Ectodermal cell (in vitro differentiated cells): ENCODE measurements around the gene NMNAT2.

Source experiments
- H3K27ac ChIP-seq: 2 replicates; pipeline ENCODE4 v1.7.0; 2013; ENCODE audit warnings: mild to moderate bottlenecking, low read depth, low read length; ENCODE audit not compliant: insufficient read depth, poor library complexity, severe bottlenecking
- H3K27me3 ChIP-seq: 2 replicates; pipeline ENCODE4 v1.7.0; 2013; ENCODE audit warnings: mild to moderate bottlenecking, low read length; ENCODE audit not compliant: insufficient read depth, control insufficient read depth, poor library complexity, severe bottlenecking
- H3K36me3 ChIP-seq: one replicate; pipeline ENCODE4 v1.7.0; 2013; ENCODE audit warnings: low read length; ENCODE audit not compliant: control insufficient read depth, insufficient read depth
- H3K4me1 ChIP-seq: one replicate; pipeline ENCODE4 v1.7.0; 2013; ENCODE audit warnings: low read length; ENCODE audit not compliant: control insufficient read depth, insufficient read depth
- H3K4me3 ChIP-seq: 2 replicates; pipeline ENCODE4 v1.7.0; 2013; ENCODE audit warnings: low read depth, low read length, control low read depth; ENCODE audit not compliant: insufficient read depth
- H3K9me3 ChIP-seq: 2 replicates; pipeline ENCODE4 v1.7.0; 2013; ENCODE audit warnings: mild to moderate bottlenecking, low read length, moderate library complexity; ENCODE audit not compliant: control insufficient read depth
- WGBS, 2 experiments: methylation state at CpG; one replicate each; pipeline ENCODE4 v1.1.7; 2013; ENCODE audit warnings: missing lambda C conversion rate in 2 of 2; 5-methylcytosine and 5-hydroxymethylcytosine counted together

The NMNAT2 gene

GRCh38 chr1:183251959-183252450 is 166.2 kb downstream of the NMNAT2 start:
- 91% methylated on average over 7 to 8 of the region's 8 CpGs for WGBS, 2 experiments
- no peaks in the 10 kb centered on the region for H3K36me3 ChIP-seq

GRCh38 chr1:183251101-183251958 is 166.8 kb downstream of the NMNAT2 start:
- Histone ChIP-seq H3K27ac (no peak overlapping the region), H3K27me3 (no peaks in the 10 kb centered on the region), H3K4me1 (no peaks in the 10 kb centered on the region), H3K36me3 (no peaks in the 10 kb centered on the region), H3K9me3 (no peaks in the 10 kb centered on the region), H3K4me3 (no peak overlapping the region)
- 95% methylated on average over 12 of the region's 12 CpGs for WGBS, 2 experiments

More at GRCh38 chr1:183251959-183252450, 166.2 kb downstream of the NMNAT2 start:
- H3K9me3 ChIP-seq = no peaks in the 10 kb centered on the region
- no peaks in the 10 kb centered on the region for H3K4me1 ChIP-seq
- H3K27ac ChIP-seq = no peak overlapping the region
- no peak overlapping the region for H3K4me3 ChIP-seq
- no peaks in the 10 kb centered on the region for H3K27me3 ChIP-seq

- H3K27ac ChIP-seq = no peak overlapping the region
- H3K4me3 ChIP-seq = no peak overlapping the region
- H3K9me3 ChIP-seq = no peaks in the 10 kb centered on the region
- no peaks in the 10 kb centered on the region for H3K4me1 ChIP-seq
- WGBS, 2 experiments = 90 to 91% methylated on average over 5 of the region's 5 CpGs
- H3K27me3 ChIP-seq = no peaks in the 10 kb centered on the region
- no peaks in the 10 kb centered on the region for H3K36me3 ChIP-seq
Measured at GRCh38 chr1:183249941-183250452, 168.2 kb downstream of the NMNAT2 start.

- no peak overlapping the region for H3K27ac ChIP-seq
- no peaks in the 10 kb centered on the region for H3K4me1 ChIP-seq
- H3K9me3 ChIP-seq = no peaks in the 10 kb centered on the region
- no peaks in the 10 kb centered on the region for H3K36me3 ChIP-seq
- no peaks in the 10 kb centered on the region for H3K27me3 ChIP-seq
- no peak overlapping the region for H3K4me3 ChIP-seq
- WGBS, 2 experiments = 90 to 94% methylated on average over 4 of the region's 4 CpGs
Measured at GRCh38 chr1:183248989-183249691, 169.0 kb downstream of the NMNAT2 start.

GRCh38 chr1:183247931-183248330 is 170.2 kb downstream of the NMNAT2 start:
- H3K36me3 ChIP-seq = no peaks in the 10 kb centered on the region
- H3K4me3 ChIP-seq = no peak overlapping the region
- no peak overlapping the region for H3K27ac ChIP-seq
- no peaks in the 10 kb centered on the region for H3K27me3 ChIP-seq
- no peaks in the 10 kb centered on the region for H3K9me3 ChIP-seq
- no peaks in the 10 kb centered on the region for H3K4me1 ChIP-seq
- 95 to 100% methylated on average over 1 of the region's 1 CpG for WGBS, 2 experiments

- Histone ChIP-seq H3K27ac (no peak overlapping the region), H3K4me1 (no peaks in the 10 kb centered on the region), H3K4me3 (no peak overlapping the region), H3K36me3 (no peaks in the 10 kb centered on the region), H3K9me3 (no peaks in the 10 kb centered on the region), H3K27me3 (no peaks in the 10 kb centered on the region)
- WGBS, 2 experiments = 83 to 100% methylated on average over 2 to 3 of the region's 3 CpGs
Measured at GRCh38 chr1:183247484-183247883, 170.7 kb downstream of the NMNAT2 start.

GRCh38 chr1:183247066-183247465 is 171.1 kb downstream of the NMNAT2 start:
- WGBS, 2 experiments = 88 to 92% methylated on average over 11 of the region's 11 CpGs

GRCh38 chr1:183246436-183246835 is 171.7 kb downstream of the NMNAT2 start:
- H3K27me3 ChIP-seq = no peaks in the 10 kb centered on the region

More at GRCh38 chr1:183247066-183247465, 171.1 kb downstream of the NMNAT2 start:
- H3K4me1 ChIP-seq = no peaks in the 10 kb centered on the region
- no peaks in the 10 kb centered on the region for H3K27me3 ChIP-seq
- no peak overlapping the region for H3K4me3 ChIP-seq
- no peak overlapping the region for H3K27ac ChIP-seq
- H3K9me3 ChIP-seq = no peaks in the 10 kb centered on the region
- no peaks in the 10 kb centered on the region for H3K36me3 ChIP-seq

GRCh38 chr1:183245357-183245756 is 172.8 kb downstream of the NMNAT2 start:
- Histone ChIP-seq H3K27ac (no peak overlapping the region), H3K9me3 (no peaks in the 10 kb centered on the region), H3K36me3 (no peaks in the 10 kb centered on the region), H3K4me1 (no peaks in the 10 kb centered on the region), H3K27me3 (no peaks in the 10 kb centered on the region), H3K4me3 (no peak overlapping the region)
- 89 to 92% methylated on average over 3 of the region's 3 CpGs for WGBS, 2 experiments

More at GRCh38 chr1:183246436-183246835, 171.7 kb downstream of the NMNAT2 start:
- H3K4me3 ChIP-seq = no peak overlapping the region
- H3K9me3 ChIP-seq = no peaks in the 10 kb centered on the region
- H3K36me3 ChIP-seq = no peaks in the 10 kb centered on the region
- no peaks in the 10 kb centered on the region for H3K4me1 ChIP-seq
- H3K27ac ChIP-seq = no peak overlapping the region

- Histone ChIP-seq H3K27ac (no peak overlapping the region), H3K27me3 (no peaks in the 10 kb centered on the region), H3K4me1 (no peaks in the 10 kb centered on the region), H3K36me3 (no peaks in the 10 kb centered on the region), H3K4me3 (no peak overlapping the region), H3K9me3 (no peaks in the 10 kb centered on the region)
- 88 to 89% methylated on average over 1 of the region's 1 CpG for WGBS, 2 experiments
Measured at GRCh38 chr1:183244466-183244865, 173.7 kb downstream of the NMNAT2 start.
